Calu3 (cell line): ENCODE results near the gene LCOR. TPM values are rescaled to one million over a fixed set of nuclear protein-coding genes. Genes with fewer than 3 reads are reported as not detected.

Source experiments
- BruUV-seq: library from RNA; stranded (reverse); fragments of 400-500 nt; replicated peaks from 2 replicates; lab custom pipeline; 2021; lab: Mats Ljungman, UMichigan
- CTCF ChIA-PET: fragments of 300-600 bp; sonication (Branson Sonifier 250); formaldehyde crosslinking; loops from one replicate; lab custom pipeline; 2022; ENCODE audit warnings: antibody characterized with exemption; lab: Charles Lee
- DNase-seq: peaks from one replicate; pipeline ENCODE4 v3.0.0; 2022
- H3K27ac Mint-ChIP-seq: one replicate; pipeline ENCODE4 v1.8.0; 2022; ENCODE audit warnings: mixed read lengths; ENCODE audit not compliant: unreplicated experiment
- H3K27me3 Mint-ChIP-seq: one replicate; pipeline ENCODE4 v1.8.0; 2022; ENCODE audit warnings: mixed read lengths; ENCODE audit not compliant: unreplicated experiment
- H3K36me3 Mint-ChIP-seq: one replicate; pipeline ENCODE4 v1.8.0; 2022; ENCODE audit warnings: mild to moderate bottlenecking, moderate library complexity, mixed read lengths; ENCODE audit not compliant: insufficient read depth, unreplicated experiment
- H3K4me1 Mint-ChIP-seq: one replicate; pipeline ENCODE4 v1.8.0; 2022; ENCODE audit warnings: mild to moderate bottlenecking, low read depth, mixed read lengths; ENCODE audit not compliant: unreplicated experiment
- H3K4me3 Mint-ChIP-seq: one replicate; pipeline ENCODE4 v1.8.0; 2022; ENCODE audit warnings: mild to moderate bottlenecking, low read depth, moderate library complexity, mixed read lengths; ENCODE audit not compliant: unreplicated experiment
- H3K9me3 Mint-ChIP-seq: one replicate; pipeline ENCODE4 v1.8.0; 2022; ENCODE audit warnings: low read depth, mixed read lengths; ENCODE audit not compliant: unreplicated experiment
- CTCF ChIP-seq: fragments of 200-600 bp; IDR thresholded peaks from one replicate; pipeline ENCODE4 v1.8.0; 2022; ENCODE audit warnings: antibody characterized with exemption; ENCODE audit not compliant: unreplicated experiment
- intact Hi-C: fragments of 100-400 bp; cut with micrococcal nuclease; formaldehyde crosslinking; loops from one replicate; pipeline ENCODE4 v1.10.0; 2022; ENCODE audit not compliant: unreplicated experiment
- total RNA-seq: library from RNA; stranded (reverse); gene quantifications from 2 replicates; pipeline ENCODE4 v1.2.3, GENCODE V29; 2022

Gene LCOR
- total RNA-seq, 1 experiment from 2014 or later: 50.1 TPM

GRCh38 chr10:97018251-97019212 lies 186.4 kb downstream of the LCOR start:
- no peaks in the 10 kb centered on the region for H3K9me3 Mint-ChIP-seq
- H3K27me3 Mint-ChIP-seq: no peaks in the 10 kb centered on the region
- intact Hi-C loops: no loop called here

GRCh38 chr10:97019213-97019844 lies 187.2 kb downstream of the LCOR start:
- CTCF ChIA-PET: no interaction called here
- TF ChIP-seq CTCF: no peak
- Mint-ChIP-seq H3K4me1 (no peaks in the 10 kb centered on the region), H3K9me3 (no peaks in the 10 kb centered on the region), H3K27me3 (no peaks in the 10 kb centered on the region), H3K36me3 (peaks cover 5% of the 10 kb centered on the region), H3K4me3 (no peak overlapping the region), H3K27ac (no peak overlapping the region)
- no TSS peak for BruUV-seq
- intact Hi-C loops: no loop called here
- no peak for DNase-seq

More at GRCh38 chr10:97018251-97019212, 186.4 kb downstream of the LCOR start:
- no peak for TF ChIP-seq CTCF
- BruUV-seq: no TSS peak
- no peak for DNase-seq
- CTCF ChIA-PET: interaction anchor here (0.9 kb wide), 1 partner anchor 38 kb away, joined by 3 read pairs; no protein-coding TSS in a partner anchor
- Mint-ChIP-seq H3K36me3 (peaks cover 1% of the 10 kb centered on the region), H3K4me1 (no peaks in the 10 kb centered on the region), H3K4me3 (no peak overlapping the region), H3K27ac (no peak overlapping the region)

GRCh38 chr10:97020452-97021400 lies 188.6 kb downstream of the LCOR start:
- CTCF ChIA-PET: no interaction called here
- Mint-ChIP-seq H3K9me3 (no peaks in the 10 kb centered on the region), H3K27me3 (no peaks in the 10 kb centered on the region), H3K36me3 (peaks cover 5% of the 10 kb centered on the region), H3K27ac (no peak overlapping the region), H3K4me1 (no peaks in the 10 kb centered on the region), H3K4me3 (no peak overlapping the region)
- intact Hi-C loops: no loop called here
- no peak for DNase-seq
- TF ChIP-seq CTCF: no peak
- no TSS peak for BruUV-seq

- no TSS peak for BruUV-seq
- Mint-ChIP-seq H3K4me3 (no peak overlapping the region), H3K36me3 (peaks cover 5% of the 10 kb centered on the region), H3K4me1 (no peaks in the 10 kb centered on the region), H3K27ac (no peak overlapping the region), H3K27me3 (peaks cover 1% of the 10 kb centered on the region), H3K9me3 (no peaks in the 10 kb centered on the region)
- CTCF ChIA-PET: no interaction called here
- intact Hi-C loops: no loop called here
- DNase-seq: no peak
- TF ChIP-seq CTCF: no peak
These were observed 190.5 kb downstream of the LCOR start for GRCh38 chr10:97022616-97023015.
